HG03064 (cell line): ENCODE measurements around the gene ADAMTSL5.

ENCODE experiments used
- ATAC-seq: cut with Tn5 transposase; IDR thresholded peaks from one replicate; pipeline ENCODE4 v1.9.1; 2021; ENCODE audit warnings: low read depth; ENCODE audit not compliant: unreplicated experiment

The ADAMTSL5 gene

DNA sequence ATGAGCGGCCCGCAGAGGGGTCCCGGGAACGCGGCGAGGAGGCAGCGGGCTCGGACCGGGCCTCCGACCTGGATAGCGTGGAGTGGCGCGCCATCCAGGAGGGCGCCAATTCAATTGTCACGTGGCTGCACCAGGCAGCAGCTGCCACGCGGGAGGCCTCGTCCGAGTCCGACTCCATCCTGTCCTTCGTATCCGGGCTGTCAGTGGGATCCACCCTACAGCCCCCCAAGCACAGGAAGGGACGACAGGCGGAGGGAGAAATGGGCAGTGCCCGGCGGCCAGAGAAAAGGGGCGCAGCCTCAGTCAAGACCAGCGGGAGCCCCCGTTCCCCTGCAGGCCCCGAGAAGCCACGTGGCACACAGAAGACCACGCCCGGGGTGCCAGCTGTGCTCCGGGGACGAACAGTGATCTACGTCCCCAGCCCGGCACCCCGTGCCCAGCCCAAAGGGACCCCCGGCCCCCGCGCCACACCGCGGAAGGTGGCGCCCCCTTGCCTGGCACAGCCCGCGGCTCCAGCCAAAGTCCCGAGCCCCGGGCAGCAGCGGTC, 44.5 kb downstream of the ADAMTSL5 start:
- no peak for ATAC-seq

- ATAC-seq, result no peak
These were observed 45.1 kb downstream of the ADAMTSL5 start for GRCh38 chr19:1467490-1468273.

DNA sequence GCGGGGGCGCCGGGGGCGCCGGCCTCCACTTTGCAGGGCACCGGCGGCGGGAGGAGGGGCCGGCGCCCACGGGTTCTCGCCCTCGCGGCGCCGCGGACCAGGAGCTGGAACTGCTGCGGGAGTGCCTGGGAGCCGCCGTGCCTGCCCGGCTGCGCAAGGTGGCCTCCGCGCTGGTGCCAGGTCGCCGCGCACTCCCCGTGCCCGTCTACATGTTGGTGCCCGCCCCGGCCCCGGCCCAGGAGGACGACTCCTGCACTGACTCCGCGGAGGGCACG, 45.7 kb downstream of the ADAMTSL5 start:
- no peak for ATAC-seq

GRCh38 chr19:1466461-1467214, 46.2 kb downstream of the ADAMTSL5 start:
- no peak for ATAC-seq

GRCh38 chr19:1466018-1466460, 46.8 kb downstream of the ADAMTSL5 start:
- ATAC-seq, result no peak

DNA sequence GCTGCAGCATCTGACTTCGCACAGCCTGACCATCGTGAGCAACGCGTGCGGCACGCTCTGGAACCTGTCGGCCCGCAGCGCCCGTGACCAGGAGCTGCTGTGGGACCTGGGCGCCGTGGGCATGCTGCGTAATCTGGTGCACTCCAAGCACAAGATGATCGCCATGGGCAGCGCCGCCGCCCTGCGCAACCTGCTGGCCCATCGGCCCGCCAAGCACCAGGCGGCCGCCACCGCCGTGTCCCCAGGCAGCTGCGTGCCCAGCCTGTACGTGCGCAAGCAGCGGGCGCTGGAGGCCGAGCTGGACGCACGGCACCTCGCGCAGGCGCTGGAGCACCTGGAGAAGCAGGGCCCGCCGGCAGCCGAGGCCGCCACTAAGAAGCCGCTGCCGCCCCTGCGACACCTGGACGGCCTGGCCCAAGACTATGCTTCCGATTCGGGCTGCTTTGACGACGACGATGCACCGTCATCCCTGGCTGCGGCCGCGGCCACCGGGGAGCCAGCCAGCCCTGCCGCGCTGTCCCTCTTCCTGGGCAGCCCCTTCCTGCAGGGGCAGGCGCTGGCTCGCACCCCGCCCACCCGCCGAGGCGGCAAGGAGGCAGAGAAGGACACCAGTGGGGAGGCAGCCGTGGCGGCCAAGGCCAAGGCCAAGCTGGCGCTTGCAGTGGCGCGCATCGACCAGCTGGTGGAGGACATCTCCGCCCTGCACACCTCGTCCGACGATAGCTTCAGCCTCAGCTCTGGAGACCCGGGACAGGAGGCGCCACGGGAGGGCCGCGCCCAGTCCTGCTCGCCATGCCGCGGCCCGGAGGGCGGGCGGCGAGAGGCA, 47.4 kb downstream of the ADAMTSL5 start:
- ATAC-seq, result no peak

GRCh38 chr19:1461862-1462261, 51.0 kb downstream of the ADAMTSL5 start:
- no peak for ATAC-seq

- no peak for ATAC-seq
These were observed 52.5 kb downstream of the ADAMTSL5 start for GRCh38 chr19:1460033-1460995.

GRCh38 chr19:1459479-1459878, 53.3 kb downstream of the ADAMTSL5 start:
- no peak for ATAC-seq

DNA sequence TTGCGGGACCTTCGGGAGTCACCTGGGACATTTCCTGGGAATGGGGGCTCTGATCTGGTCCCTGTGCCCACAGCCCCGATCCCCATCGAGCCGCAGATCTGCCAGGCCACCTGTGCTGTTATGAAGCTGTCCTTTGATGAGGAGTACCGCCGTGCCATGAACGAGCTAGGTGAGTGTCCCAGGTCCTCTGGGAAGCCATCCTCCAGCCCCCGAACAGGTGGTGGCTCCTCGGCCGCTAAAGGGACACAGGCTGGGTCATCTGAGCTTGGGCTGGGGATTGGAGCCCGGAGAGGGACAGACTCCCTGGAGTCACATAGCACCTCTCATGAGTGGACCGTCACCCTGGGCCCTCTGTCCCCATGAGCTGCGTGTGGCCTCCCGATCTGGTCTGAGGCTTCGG, 54.9 kb downstream of the ADAMTSL5 start:
- no peak for ATAC-seq

GRCh38 chr19:1457031-1457739, 55.6 kb downstream of the ADAMTSL5 start:
- ATAC-seq, result no peak

DNA sequence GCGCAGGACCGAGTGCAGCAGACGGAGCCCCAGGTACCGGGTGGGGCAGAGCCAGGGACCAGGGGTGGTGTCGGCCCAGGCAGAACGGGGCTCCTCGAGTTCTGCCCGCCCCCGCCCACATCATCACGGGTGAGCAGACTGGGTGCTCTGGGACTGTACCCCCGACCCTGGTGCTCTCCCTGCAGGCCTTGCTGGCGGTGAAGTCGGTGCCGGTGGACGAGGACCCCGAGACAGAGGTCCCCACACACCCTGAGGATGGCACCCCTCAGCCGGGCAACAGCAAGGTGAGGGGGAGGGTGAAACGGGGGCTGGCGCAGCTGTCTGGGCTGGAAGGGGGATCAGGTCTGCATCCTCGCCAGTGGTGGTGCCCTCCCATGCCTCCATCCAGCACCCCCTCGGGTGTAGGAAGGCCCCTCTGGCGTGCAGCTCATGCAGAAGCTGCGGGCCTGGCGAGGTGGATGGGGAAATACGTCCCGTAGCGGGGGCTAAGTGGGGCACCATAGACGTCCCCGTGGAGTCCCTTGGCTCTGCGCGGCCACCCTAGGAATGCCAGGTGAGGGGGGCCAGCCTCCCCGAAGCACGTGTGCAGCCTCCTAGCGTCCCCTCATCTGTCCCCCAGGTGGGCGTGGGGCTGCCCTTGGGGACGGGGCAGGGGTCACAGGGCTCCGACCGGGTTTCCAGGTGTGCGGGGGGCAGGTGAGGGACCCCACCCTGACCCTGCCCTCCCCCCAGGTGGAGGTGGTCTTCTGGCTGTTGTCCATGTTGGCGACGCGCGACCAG, 56.5 kb downstream of the ADAMTSL5 start:
- ATAC-seq, result no peak

- no peak for ATAC-seq
These were observed 57.3 kb downstream of the ADAMTSL5 start for GRCh38 chr19:1455336-1456120.
